DMS 273 treated with DMSO at 0.1 percent for 48 hours (cell line): ENCODE measurements around the gene MYF5.
A peak's percentile ranks its signal among the peaks of the same experiment; 100 is the strongest.
"Not testable (repeated sequence)": the region's sequence is repeated elsewhere in the genome, so short reads cannot be mapped to it uniquely, and the experiment has no call there.

Experiments used
- DNase-seq: peaks from one replicate; lab custom pipeline; 2025; lab: John Stamatoyannopoulos, UW

MYF5 gene

GRCh38 chr12:80716696-80717469 lies at the start of gene MYF5:
Gene MYF5, plus strand, starts transcription at chr12:80716912. Its CDS starts 152 bp downstream, at chr12:80717064.
- DNase-seq = no peak

DNA sequence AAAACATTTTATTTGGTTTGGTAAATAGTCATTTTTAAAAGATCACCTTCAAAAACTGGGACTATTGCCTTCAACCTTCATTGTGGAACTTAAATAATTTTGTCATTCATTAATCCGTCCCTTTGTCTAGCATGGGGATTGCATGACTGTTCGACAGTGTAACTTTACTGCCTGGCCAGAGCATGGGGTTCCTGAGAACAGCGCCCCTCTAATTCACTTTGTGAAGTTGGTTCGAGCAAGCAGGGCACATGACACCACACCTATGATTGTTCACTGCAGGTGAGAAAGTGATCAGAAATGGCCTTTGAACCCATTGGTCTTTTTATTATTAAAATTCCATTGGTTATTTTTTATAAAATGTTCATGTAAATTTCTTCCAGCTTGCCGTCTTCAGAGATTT lies 46.5 kb upstream of the MYF5 start:
- no peak for DNase-seq

- not testable (repeated sequence) for DNase-seq
Observed at GRCh38 chr12:80676042-80676636, 40.6 kb upstream of the MYF5 start.

- no peak for DNase-seq
Observed at GRCh38 chr12:80676856-80677255, 39.9 kb upstream of the MYF5 start.

DNA sequence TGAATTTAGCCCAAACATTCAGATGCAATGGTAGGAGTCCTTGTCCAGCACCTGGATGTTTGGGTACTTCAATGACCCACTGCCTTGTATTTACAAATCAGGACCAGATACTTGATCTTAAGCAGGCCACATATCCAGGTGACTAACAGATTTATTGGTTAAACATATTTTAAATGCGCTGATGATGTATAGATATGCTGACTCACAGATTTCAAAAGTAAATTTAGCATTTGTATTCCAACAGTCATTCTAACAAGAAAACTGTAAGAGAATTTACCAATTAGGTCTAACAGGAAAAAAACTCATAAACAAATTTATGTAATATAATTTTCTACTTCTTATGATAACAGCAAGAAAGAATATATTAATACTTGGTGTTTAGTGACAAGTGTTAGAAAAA lies 38.7 kb upstream of the MYF5 start:
- no peak for DNase-seq

DNA sequence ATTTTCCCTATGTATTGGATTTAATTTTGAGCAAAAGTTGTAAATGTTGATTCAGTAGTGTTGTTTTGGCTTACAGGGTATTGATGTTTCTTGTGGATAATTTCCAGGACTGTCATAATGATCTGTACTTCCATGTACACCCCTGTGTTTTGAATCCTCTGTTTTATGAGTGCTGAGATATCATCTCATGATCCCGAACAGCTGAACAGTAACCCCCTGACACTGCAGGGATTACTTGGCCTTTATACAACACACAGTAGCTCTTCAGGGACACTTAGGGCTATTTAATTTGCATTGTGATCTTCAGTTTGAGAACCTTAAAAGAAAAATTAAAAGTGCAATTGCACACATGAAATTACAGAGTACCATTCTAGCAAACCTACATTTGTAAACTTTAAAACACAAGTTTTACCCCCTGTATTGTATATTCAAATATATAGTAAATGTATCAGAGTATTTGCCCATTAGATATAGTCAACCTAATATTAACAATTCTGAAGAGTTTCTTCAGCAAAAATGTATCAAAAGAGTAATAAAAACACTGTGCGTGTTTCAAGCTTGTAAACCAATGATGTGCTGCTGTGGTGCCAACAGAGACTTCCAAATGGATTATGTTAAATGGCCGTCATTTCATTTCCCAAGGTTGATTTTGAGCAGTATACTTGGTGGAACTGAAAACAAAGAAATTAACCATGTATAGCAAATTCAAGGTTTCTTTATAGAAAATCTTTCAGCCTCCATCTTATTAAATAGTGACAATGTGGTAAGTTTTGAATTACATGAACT lies 37.2 kb upstream of the MYF5 start:
- no peak for DNase-seq

GRCh38 chr12:80681287-80681686 lies 35.4 kb upstream of the MYF5 start:
- DNase-seq = peak; percentile 32

DNA sequence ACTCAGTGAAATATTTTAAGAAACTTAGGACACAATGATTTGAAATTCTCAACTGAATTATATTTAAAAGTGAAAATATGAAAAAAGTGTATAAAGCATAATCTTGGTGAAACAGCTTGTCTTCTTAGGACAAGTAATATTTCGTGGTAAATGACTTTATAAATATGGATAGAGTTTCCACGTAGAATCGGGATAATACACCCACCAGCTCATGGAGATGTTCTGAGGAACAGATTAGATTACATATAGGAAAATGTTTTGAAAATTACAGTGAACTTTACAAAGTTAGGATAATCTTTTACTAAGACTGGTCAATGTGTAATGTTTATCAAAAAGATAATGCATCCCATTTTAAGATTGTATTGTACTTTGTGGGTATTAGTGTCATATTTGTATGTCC lies 34.9 kb upstream of the MYF5 start:
- no peak for DNase-seq

DNA sequence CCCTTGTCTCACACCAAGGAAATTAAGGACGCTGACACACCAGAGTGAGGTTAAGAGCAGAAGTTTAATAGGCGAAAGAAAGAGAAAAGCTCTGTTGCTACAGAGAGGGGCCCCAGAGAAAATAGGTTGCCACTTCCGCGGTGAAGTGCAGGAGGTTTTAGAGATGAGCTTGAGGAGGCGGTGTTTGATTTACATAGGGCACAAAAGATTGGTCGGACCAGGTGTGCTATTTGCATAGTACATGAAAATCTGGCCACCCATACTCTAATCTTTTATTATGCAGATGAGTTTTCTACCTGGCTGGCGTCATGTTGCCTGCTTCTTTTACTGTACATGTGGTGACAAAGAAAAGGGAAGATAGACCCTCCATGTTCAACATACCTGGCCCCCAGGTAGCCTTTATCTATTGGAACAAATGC lies 32.6 kb upstream of the MYF5 start:
- DNase-seq = no peak

DNA sequence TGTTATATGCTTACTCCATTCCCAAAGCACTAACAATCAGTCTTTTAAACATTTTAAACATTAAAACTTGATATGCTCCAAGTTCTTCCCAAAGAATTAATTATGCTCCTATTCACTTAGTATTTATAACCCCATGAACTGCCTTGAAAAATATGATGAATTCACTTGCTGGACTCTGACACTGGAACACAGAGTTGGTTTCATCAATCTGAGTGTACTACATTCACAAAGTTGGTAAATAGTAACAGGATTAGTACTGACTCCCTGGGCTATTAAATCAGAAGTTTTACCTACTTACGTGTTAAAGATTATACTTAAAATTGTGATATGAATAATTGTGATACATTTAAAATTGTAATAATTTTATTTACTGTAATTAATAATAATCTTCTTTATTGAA lies 26.6 kb upstream of the MYF5 start:
- no peak for DNase-seq

DNA sequence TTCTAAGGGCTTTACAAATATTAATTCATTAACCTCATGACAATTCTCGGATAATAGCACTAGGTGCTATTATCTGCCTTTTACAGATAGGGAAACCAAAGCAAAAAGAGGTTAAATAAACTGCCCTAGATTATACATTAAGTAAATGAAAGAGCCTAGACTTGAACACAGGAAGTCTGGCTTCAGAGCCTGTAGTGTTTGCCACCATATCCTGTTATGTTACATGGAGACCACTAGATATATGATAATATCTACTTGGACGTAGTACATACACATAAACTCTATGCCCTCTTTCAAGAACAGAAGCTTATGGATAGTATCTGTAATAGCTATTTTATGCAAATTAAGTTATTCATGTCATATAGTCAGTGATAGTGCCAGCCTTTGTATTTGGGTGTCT lies 26.2 kb upstream of the MYF5 start:
- DNase-seq = no peak

GRCh38 chr12:80692114-80692513 lies 24.6 kb upstream of the MYF5 start:
- peak; percentile 93 for DNase-seq

DNA sequence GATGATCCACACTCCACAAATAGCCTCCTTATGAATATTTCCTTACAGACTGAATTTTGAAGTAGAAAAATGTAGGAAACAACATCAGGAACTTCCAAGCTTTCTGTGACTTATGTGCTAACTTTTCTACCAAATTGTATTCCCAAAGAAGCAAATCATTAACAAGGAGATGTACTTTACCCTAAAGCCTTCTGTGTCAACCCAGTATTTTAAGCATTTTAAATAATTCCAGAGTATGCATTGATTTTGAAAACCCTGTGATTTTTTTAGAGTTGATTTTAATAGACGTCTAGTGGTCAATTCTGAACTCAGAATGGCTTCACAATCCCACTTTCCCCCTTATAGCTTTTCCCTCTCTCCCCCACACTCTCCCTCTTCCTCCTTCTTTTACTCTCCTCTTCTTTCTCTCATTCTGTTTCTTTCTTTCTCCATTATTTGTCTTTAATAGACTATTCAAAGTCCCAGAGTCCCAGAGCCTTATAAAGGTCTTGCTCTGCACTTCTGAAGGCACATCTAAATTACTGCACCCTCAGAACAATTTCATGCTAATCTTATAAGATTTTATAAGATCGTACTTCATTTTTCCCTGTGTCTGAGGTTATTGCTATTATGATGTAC lies 19.3 kb upstream of the MYF5 start:
- DNase-seq = no peak

DNA sequence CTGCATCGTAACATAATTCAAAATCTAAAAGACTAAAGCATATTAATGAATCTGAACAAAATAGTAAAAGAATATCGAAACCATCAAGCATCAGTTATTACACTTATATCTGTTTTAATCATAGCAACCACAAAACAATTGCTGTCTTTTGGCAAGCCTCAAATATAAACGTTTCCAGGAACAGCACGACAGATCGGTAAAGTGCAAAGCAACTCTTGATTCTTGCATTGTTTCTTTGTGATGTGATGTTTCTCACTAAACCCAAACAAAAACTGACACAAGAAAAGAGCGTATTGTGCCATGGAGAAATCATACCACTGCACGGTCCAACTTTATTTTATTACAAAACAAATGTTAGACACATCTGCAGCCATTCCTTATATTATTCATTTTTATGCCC lies 18.5 kb upstream of the MYF5 start:
- no peak for DNase-seq

- DNase-seq = no peak
Observed at GRCh38 chr12:80698847-80699542, 17.7 kb upstream of the MYF5 start.

DNA sequence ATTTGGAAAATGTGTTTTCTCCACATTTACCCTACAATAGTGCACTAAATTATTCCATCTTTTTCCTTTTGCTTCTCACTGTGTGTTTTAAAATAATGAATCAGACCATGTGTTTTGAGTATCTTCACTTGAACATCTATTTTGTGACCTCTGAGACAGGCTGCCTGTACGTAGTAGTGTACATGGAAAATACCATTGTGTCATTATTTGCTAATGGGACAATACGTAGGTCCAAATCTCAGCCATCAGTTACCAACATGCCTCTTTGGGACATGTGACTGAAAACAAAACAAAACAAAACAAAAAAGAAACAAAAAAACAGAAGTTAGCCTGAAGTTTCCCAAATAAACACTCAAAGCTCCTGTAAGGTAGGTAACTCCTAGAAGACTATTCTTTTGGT lies 16.4 kb upstream of the MYF5 start:
- no peak for DNase-seq

DNA sequence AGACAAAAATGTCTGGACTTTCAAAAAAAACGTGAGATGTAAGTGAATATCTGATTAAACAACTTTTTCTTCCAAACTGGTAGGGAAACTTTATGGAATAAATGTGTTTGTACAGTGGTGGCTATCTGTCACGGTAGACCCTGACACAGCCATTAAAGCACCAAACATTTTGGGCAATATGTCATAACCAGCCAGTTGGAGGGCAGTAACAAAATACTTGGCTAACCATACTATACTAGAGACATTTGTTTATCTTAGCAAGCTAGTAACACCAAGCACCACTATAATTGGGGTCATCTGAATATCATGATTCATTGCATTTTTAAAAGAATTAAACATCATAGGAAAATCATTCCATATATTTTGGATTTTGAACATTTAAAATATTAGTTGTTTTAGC lies 15.3 kb upstream of the MYF5 start:
- no peak for DNase-seq

- no peak for DNase-seq
Observed at GRCh38 chr12:80702889-80703805, 13.6 kb upstream of the MYF5 start.

- DNase-seq = no peak
Observed at GRCh38 chr12:80704420-80704819, 12.3 kb upstream of the MYF5 start.

GRCh38 chr12:80707126-80707829 lies 9.4 kb upstream of the MYF5 start, which contains the start of gene MYF6:
Gene MYF6, plus strand, starts transcription at chr12:80707634. Its CDS starts 86 bp downstream, at chr12:80707720.
- no peak for DNase-seq
